Embryonic facial prominence (tissue), 1 donor: ENCODE data around the gene MAGI1.
A peak's percentile ranks its signal among the peaks of the same experiment; 100 is the strongest.
"Not testable (repeated sequence)": the region's sequence is repeated elsewhere in the genome, so short reads cannot be mapped to it uniquely, and the experiment has no call there.

Source experiments
- DNase-seq: peaks from one replicate; pipeline ENCODE4 v3.0.0-alpha.2; 2016; ENCODE audit errors: extremely low spot score

Gene MAGI1

GRCh38 chr3:65907232-65908130 lies 131.2 kb downstream of the MAGI1 start:
- no peak for DNase-seq

DNA sequence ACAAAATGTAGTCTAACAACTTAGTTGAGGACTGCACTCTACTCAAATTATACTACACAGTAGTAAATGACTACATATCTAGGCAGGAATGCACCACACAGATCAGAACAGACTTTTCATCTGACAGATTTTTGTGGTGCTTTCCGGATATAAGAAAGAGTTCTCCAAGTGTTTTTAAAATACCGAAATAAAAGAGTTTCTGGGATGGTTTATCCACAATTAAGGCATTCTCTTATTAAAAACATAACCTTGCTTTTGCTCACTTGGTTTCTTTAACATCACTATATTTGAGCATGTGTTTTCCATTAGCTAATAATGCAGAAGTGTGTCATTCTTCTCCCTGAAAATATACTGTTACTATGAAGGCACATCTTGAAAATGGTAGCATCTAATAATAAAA lies 132.9 kb downstream of the MAGI1 start:
- DNase-seq: peak; percentile 40

DNA sequence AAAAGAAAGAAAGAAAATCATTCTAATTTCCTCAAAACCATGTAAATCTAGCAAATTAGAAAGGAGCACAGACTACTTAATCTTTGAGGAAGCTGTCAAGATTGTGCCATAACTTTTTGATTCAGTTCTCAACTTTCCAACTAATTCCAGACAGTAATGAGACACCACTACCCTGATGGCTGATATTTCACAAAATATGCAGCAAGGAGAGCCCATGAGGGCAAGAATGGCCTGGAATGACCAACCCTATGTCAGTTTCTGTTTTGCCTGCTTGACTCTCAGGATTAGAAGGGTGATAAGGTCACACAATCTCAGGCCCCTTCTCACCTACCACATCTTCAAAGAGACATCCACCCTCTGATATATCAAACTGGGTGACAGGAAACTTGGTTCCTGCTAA lies 134.7 kb downstream of the MAGI1 start:
- DNase-seq: no peak

DNA sequence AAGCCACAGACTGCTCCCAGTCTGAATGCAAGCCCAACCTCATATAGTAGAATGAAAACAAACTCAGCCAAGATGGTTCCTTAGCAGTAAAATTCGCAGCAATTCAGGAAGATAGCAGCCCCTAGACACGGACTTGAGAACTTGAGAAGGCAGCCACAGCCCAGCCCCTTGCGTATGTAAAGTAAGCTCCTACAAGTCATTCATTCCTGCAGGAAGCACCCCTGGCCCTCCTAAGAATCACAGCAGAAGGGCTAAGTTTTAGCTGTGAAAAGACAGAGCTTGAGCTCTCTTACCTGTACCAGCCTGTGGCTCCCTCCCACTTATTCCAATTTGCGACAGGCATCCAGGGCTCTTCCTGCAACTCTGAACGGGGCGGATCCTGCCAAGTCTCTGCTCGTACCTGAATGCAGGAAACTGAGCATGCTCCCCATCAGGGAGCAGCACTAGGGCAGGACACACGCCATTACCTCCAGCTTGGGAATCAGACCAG lies 136.4 kb downstream of the MAGI1 start:
- no peak for DNase-seq

DNA sequence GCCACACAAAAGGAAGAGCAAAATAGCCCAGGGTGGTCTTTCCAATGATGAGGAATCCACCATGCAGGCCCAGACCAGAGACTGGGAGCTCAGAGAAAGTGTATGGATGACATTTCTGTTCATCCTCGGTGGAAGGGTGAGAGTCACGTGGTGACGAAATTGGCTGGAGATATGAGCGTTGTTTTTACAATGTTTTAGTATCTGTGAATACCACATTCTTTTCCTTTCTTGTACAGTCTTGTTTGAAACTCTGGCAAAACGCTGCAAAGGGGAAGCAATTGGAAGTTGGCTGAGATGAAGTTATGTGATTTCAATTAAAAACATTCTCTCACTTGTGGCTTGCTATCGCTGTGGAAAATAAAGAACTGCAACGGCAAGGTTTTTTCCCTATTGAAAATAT lies 137.5 kb downstream of the MAGI1 start:
- no peak for DNase-seq

DNA sequence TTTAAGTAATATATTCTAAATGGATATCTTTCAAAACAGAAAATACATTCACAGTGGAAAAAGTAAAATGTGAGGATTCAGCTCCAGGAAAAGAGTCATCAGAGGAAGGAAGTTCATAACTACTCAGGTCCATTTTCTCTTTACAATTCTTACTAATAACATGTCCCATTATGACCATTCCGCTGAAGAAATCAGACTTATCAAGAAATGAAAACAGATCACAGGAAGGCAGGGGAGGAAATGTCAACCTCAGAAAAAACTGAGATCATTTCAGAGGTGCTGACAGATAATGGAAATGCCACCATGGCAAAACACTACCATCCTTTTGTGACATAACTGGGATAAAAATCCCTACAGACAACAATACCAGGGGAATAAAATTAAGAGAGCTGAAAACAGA lies 139.5 kb downstream of the MAGI1 start:
- no peak for DNase-seq

GRCh38 chr3:65897766-65898165 lies 141.0 kb downstream of the MAGI1 start:
- no peak for DNase-seq

- DNase-seq: no peak
Observed at GRCh38 chr3:65896321-65896720, 142.4 kb downstream of the MAGI1 start.

DNA sequence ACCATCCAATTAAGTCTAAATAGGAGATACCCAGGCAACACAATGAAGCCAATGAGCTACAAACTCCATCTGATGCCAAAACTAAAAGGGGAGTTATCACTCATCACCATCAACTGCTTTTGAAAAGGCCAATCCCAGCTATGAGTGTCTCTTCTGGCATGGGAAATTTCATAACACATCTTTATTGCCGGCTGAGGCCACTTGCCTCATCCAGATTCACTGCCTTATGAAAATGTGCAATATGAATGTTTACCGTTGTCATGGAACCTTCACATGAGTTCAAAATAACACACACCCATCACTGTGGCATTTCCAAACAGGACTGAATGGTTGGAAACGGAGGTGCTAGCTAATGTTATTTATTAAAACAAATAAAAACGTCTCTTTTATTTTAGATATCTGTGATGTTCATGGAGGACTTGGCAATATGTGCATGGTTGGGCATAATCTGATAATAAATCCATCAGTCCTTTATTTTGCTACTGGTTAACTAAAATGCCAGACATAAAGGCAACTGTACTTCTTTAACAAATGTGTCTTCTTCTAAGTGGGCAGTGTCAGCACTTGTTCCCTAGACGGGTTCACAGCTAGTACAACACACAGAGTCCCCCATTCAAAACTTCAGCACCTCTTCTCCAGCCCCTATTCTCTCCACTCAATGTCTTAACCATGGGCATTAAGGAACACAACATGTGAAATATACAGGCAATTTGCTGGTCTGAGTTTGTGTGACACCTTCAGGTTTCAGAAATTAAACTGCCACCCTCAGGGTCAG lies 143.9 kb downstream of the MAGI1 start:
- no peak for DNase-seq

- no peak for DNase-seq
Observed at GRCh38 chr3:65894126-65894525, 144.6 kb downstream of the MAGI1 start.

DNA sequence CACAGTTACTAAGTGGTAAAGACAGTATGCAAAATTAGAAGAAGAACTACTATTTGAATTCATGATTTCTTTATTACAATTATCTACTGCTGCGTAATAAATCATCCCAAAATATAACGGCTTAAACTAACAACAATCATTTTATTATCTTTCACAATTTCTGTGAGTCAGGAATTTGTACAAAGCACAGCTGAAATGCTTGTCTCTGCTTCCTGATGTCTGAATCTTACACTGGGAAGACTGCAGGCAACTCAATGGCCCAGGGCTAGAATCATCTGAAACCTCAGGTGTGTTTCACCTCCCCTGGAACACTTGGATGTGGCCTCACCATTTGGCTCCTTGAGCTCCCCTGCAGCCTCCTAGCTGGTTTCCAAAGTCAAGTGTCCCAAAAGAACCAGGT lies 145.1 kb downstream of the MAGI1 start:
- no peak for DNase-seq

GRCh38 chr3:65891477-65891876 lies 147.2 kb downstream of the MAGI1 start:
- DNase-seq: not testable (repeated sequence)

- DNase-seq: no peak
Observed at GRCh38 chr3:65890328-65890727, 148.4 kb downstream of the MAGI1 start.

DNA sequence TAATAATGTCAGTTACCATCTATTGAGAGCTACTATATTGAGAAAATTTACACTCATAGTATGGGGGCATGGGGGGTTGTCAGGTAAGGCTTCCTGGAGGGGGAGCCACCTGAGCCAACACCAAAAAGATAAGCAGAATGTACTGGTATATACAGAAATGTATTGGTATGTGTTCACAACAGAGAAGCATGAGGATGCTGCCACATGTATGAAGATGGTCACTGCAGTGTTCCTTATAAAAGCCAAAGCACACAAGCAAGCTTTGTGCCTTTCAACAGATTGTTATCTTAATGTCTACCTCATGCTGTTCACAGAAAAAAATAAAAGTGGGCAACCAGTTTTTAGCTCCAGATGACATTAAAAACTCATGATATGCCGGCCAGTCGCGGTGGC lies 149.0 kb downstream of the MAGI1 start:
- DNase-seq: no peak

GRCh38 chr3:65888980-65889706 lies 149.6 kb downstream of the MAGI1 start:
- DNase-seq: no peak

DNA sequence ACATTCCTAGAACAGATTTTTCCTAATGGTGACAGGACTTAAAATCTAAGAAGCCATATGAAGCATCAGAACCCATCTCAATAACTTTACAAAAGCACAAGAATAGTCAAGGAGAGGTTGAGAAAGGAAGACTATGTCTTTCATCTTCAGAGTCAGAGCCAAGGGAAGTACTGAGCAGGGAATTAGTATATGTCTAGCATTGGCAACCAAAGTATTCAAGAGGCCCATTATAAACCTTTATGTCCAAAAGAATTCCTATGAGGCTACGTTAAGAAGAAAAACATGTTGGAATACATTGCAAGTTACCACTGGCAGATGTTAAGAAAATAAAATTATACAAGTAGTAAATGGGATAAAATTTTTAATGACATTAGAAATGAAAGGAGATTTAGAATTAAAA lies 150.5 kb downstream of the MAGI1 start:
- no peak for DNase-seq

DNA sequence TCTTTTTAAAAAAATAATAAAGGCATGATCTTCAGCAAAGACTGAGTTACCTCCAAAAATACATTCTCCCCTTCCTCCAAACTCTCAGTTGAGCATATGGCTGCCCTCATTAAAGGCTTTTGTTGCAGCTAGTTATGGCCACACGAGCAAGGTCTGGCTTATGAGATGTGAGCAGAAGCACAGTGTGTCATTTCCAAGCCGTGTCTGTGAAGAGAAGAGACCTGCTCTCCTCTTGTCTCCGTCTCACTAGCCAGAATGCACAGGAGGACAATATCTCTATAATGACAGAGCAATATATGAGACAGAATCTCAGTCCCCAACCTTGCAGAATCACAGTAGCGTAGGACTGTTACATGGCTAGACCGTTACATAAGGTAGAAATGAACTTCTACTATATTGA lies 152.3 kb downstream of the MAGI1 start:
- DNase-seq: no peak

DNA sequence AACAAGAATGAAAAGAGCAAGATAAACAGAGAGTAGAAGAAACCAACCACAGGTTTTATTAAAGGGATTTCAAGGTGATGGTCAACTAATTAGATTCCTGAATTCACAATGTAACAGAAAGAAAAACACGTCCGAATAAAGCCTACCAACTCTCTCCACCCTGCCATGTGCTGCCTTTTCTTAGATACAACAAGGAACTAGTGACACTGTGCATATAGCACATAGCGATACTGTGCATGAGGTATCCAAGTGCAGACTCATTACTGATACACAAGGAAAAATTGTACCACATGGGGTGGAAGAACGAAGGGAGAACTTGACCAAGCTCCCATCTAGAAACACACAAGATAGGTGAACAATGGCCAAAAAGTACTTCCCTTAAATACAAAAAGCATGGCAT lies 154.6 kb downstream of the MAGI1 start:
- DNase-seq: no peak

GRCh38 chr3:65883613-65884012 lies 155.1 kb downstream of the MAGI1 start:
- DNase-seq: no peak

DNA sequence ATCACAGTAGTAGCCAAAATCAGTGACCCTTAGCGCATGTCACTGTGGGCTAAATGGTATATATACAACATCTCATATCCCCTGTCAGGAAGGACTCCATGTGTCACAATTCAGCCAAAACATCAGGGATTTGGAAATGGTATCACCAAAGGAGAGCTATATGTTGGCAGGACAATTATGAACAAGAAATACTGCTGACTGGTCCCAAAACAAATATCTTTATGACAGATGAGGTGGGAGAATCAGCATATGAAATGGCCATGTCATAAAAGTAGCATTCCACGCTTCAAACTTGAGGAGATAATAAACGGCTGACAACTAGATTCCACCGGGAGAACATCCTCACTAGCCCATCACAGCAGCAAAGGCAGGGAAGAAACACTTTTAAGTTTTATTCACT lies 158.4 kb downstream of the MAGI1 start:
- no peak for DNase-seq

DNA sequence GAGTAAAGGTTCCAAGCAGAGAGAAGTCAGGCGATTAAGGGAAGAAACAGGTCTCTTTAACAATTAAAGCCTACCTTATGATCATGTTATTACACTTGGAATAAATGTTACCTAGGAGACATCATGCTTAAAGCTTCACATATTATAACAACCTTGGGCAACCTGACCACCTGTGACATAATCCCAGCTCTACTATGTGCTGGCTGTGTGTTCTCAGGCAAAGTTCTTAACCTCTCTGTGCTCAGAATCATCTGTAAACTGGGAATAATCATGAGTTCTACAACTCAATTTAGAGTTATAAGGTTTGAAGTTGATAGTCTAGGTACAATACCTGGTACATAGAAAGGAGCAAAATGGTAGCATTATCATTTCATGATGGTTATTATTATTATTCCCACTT lies 159.3 kb downstream of the MAGI1 start:
- no peak for DNase-seq

- DNase-seq: no peak
Observed at GRCh38 chr3:65878831-65879230, 159.9 kb downstream of the MAGI1 start.
